OCI-LY7 (cell line): ENCODE data around the gene DUSP7. TPM values are rescaled to one million over a fixed set of nuclear protein-coding genes. Genes with fewer than 3 reads are reported as not detected.

Source experiments
- BruUV-seq: library from RNA; stranded (reverse); fragments of 400-500 nt; replicated peaks from 2 replicates; lab custom pipeline; 2021; lab: Mats Ljungman, UMichigan
- CTCF ChIA-PET: fragments of 300-600 bp; sonication (Branson Sonifier 250); formaldehyde crosslinking; loops from one replicate; lab custom pipeline; 2022; ENCODE audit warnings: antibody characterized with exemption; ENCODE audit not compliant: unreplicated experiment; lab: Charles Lee
- POLR2A ChIA-PET: fragments of 300-600 bp; sonication (Branson Sonifier 250); formaldehyde crosslinking; loops from one replicate; lab custom pipeline; 2022; ENCODE audit warnings: antibody characterized with exemption; lab: Charles Lee
- DNase-seq: peaks from one replicate; pipeline ENCODE4 v3.0.0-alpha.2; 2015; ENCODE audit warnings: low spot score
- H2AFZ ChIP-seq: fragments of 200-600 bp; sonication (generic), shearing (Covaris generic); 2 replicates; pipeline ENCODE4 v1.6.1; 2014; ENCODE audit warnings: mild to moderate bottlenecking, antibody characterized with exemption, low read length, moderate library complexity
- H3K27ac ChIP-seq: fragments of 200-600 bp; sonication (generic); 2 replicates; pipeline ENCODE4 v1.5.1; 2014; ENCODE audit warnings: mixed run types, low read depth, mild to moderate bottlenecking, moderate library complexity, low read length, inconsistent platforms; ENCODE audit not compliant: poor library complexity, severe bottlenecking
- H3K36me3 ChIP-seq: fragments of 200-600 bp; sonication (generic); 2 replicates; pipeline ENCODE4 v1.6.1; 2014; ENCODE audit warnings: mild to moderate bottlenecking, antibody characterized with exemption, low read length, moderate library complexity, mixed read lengths; ENCODE audit not compliant: insufficient read depth
- H3K4me1 ChIP-seq: fragments of 200-600 bp; sonication (generic); 2 replicates; pipeline ENCODE4 v1.5.1; 2014; ENCODE audit warnings: mild to moderate bottlenecking, low read length; ENCODE audit not compliant: insufficient read depth, poor library complexity, severe bottlenecking
- H3K4me2 ChIP-seq: fragments of 200-600 bp; sonication (generic); 2 replicates; pipeline ENCODE4 v1.6.1; 2014; ENCODE audit warnings: mild to moderate bottlenecking, low read length
- H3K4me3 ChIP-seq: fragments of 200-600 bp; sonication (generic); 2 replicates; pipeline ENCODE4 v1.5.1; 2014; ENCODE audit warnings: mild to moderate bottlenecking, low read depth, low read length; ENCODE audit not compliant: poor library complexity, severe bottlenecking
- H3K79me2 ChIP-seq: fragments of 200-600 bp; sonication (generic); 2 replicates; pipeline ENCODE4 v1.6.1; 2016; ENCODE audit warnings: low read depth, mild to moderate bottlenecking, low read length, moderate library complexity, mixed read lengths; ENCODE audit not compliant: insufficient read depth
- H3K9me2 ChIP-seq: fragments of 200-600 bp; sonication (generic); 2 replicates; pipeline ENCODE4 v1.6.1; 2016; ENCODE audit warnings: mild to moderate bottlenecking, low read length, mixed read lengths; ENCODE audit not compliant: insufficient read depth
- H3K9me3 ChIP-seq: fragments of 200-600 bp; sonication (generic); 2 replicates; pipeline ENCODE4 v1.6.1; 2014; ENCODE audit warnings: mild to moderate bottlenecking, mixed run types, low read length, mixed read lengths
- H4K20me1 ChIP-seq: fragments of 200-600 bp; sonication (generic); 2 replicates; pipeline ENCODE4 v1.6.1; 2014; ENCODE audit warnings: mild to moderate bottlenecking, antibody characterized with exemption, low read length, moderate library complexity, mixed read lengths; ENCODE audit not compliant: insufficient read depth
- EZH2phosphoT487 ChIP-seq: fragments of 200-600 bp; sonication (generic); IDR thresholded peaks from 2 replicates; pipeline ENCODE4 v1.6.1; 2018; ENCODE audit warnings: low read depth, borderline replicate concordance, mild to moderate bottlenecking, mixed run types, antibody characterized with exemption, low read length, moderate library complexity, mixed read lengths
- intact Hi-C: fragments of 100-400 bp; cut with micrococcal nuclease; formaldehyde crosslinking; loops from one replicate; pipeline ENCODE4 v1.10.0; 2022; ENCODE audit not compliant: unreplicated experiment
- total RNA-seq, 2 experiments: library from RNA; depleted of rRNA in 1 of 2; stranded (reverse); fragments of >200 nt in 1 of 2; shearing (Covaris generic) in 1 of 2; gene quantifications; 2 replicates each; pipeline ENCODE4 v1.2.3, GENCODE V29; 2014 to 2022
- TF ChIP-seq, protein P1 (sequence below): fragments of 200-600 bp; sonication (generic); conservative IDR thresholded peaks from 2 replicates; pipeline ENCODE4 v1.5.1; 2014; ENCODE audit warnings: mild to moderate bottlenecking, antibody characterized with exemption, low read length, moderate library complexity, mixed read lengths

The DUSP7 gene
- total RNA-seq, 2 experiments from 2014 or later: 11.4 to 14.4 TPM

- Histone ChIP-seq H4K20me1 (no peaks in the 10 kb centered on the region), H3K9me2 (no peaks in the 10 kb centered on the region), H3K79me2 (no peaks in the 10 kb centered on the region), H3K4me1 (peaks cover 7% of the 10 kb centered on the region), H3K4me3 (no peak overlapping the region), H2AFZ (no peak overlapping the region), H3K4me2 (no peak overlapping the region), H3K27ac (no peak overlapping the region), H3K9me3 (no peaks in the 10 kb centered on the region), H3K36me3 (peaks cover 44% of the 10 kb centered on the region; the same call in 1 of the 2 replicates)
- ChIA-PET POLR2A (no interaction called here), CTCF (no interaction called here)
- no TSS peak for BruUV-seq
- DNase-seq: no peak
- intact Hi-C loops: no loop called here
- TF ChIP-seq EZH2phosphoT487: no peak
- TF ChIP-seq, protein P1, sequence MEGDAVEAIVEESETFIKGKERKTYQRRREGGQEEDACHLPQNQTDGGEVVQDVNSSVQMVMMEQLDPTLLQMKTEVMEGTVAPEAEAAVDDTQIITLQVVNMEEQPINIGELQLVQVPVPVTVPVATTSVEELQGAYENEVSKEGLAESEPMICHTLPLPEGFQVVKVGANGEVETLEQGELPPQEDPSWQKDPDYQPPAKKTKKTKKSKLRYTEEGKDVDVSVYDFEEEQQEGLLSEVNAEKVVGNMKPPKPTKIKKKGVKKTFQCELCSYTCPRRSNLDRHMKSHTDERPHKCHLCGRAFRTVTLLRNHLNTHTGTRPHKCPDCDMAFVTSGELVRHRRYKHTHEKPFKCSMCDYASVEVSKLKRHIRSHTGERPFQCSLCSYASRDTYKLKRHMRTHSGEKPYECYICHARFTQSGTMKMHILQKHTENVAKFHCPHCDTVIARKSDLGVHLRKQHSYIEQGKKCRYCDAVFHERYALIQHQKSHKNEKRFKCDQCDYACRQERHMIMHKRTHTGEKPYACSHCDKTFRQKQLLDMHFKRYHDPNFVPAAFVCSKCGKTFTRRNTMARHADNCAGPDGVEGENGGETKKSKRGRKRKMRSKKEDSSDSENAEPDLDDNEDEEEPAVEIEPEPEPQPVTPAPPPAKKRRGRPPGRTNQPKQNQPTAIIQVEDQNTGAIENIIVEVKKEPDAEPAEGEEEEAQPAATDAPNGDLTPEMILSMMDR: no peak
These were observed 35.4 kb upstream of the DUSP7 start for GRCh38 chr3:52091586-52092270.

DNA sequence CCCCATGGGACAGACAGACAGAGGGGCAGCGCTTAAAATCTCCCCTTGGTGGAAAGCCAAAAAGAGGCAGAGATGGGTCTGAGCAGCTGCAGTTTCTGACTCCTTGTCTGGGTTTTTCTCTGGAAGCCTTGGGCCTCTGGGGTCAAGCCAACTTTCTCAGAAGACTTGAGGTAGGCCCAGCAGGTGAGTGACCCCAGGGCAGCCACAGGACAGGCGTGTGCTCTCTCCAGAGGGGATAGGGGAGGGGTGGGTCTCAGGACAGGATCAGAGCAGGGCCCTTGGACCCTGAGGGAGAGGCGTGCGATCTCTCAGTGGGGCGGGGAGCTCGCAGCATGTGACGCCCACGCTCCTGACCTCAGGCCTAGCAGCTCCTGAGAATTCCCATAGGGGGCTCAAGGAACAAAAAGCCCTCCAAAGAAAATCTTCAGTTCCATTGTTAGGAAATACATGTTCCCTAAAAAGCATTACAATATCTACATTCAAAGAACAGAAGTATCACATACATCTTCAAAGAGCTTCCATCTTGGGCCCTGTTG is 34.6 kb upstream of the DUSP7 start:
- no peaks in the 10 kb centered on the region for H4K20me1 ChIP-seq
- DNase-seq: no peak
- H2AFZ ChIP-seq: no peak overlapping the region
- CTCF ChIA-PET: no interaction called here
- peaks cover 7% of the 10 kb centered on the region for H3K4me1 ChIP-seq
- POLR2A ChIA-PET: no interaction called here
- H3K79me2 ChIP-seq: no peaks in the 10 kb centered on the region
- no peaks in the 10 kb centered on the region for H3K9me3 ChIP-seq
- H3K27ac ChIP-seq: no peak overlapping the region
- BruUV-seq: no TSS peak
- TF ChIP-seq, protein P1: no peak
- TF ChIP-seq EZH2phosphoT487: no peak
- intact Hi-C loops: no loop called here
- no peaks in the 10 kb centered on the region for H3K9me2 ChIP-seq
- H3K4me2 ChIP-seq: no peak overlapping the region
- peaks cover 44% of the 10 kb centered on the region; the same call in 1 of the 2 replicates for H3K36me3 ChIP-seq
- H3K4me3 ChIP-seq: no peak overlapping the region
